Activated CD4-positive, alpha-beta T cell treated with anti-CD3 and anti-CD28 coated beads for 1 hour (primary cell): ENCODE measurements around the gene VSX2.
"Not testable (repeated sequence)": the region's sequence is repeated elsewhere in the genome, so short reads cannot be mapped to it uniquely, and the experiment has no call there.

ENCODE experiments used
- DNase-seq: peaks from one replicate; pipeline ENCODE4 v3.0.0-alpha.2; 2020

VSX2 gene

DNA sequence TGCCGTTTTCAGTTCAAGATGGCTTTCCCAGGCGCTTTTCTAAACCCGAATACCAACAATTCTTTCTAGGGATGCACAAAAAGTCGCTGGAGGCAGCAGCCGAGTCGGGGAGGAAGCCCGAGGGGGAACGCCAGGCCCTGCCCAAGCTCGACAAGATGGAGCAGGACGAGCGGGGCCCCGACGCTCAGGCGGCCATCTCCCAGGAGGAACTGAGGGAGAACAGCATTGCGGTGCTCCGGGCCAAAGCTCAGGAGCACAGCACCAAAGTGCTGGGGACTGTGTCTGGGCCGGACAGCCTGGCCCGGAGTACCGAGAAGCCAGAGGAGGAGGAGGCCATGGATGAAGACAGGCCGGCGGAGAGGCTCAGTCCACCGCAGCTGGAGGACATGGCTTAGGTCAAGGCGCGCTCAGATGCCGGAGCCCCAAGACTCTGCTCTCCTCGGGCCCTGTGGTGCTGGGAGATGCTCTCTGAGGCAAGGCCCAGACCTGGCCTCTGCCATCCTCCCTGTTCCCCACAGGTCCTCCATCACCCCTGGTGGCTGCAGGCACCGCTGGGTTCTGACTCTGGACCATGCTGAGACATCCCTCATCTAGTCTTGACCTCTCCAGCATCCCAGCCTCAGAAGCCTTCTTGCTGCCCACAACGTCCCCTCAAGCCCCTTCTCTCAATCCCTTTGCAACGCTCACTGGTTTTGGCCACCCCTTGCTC, 21.4 kb downstream of the VSX2 start:
- no peak for DNase-seq

DNA sequence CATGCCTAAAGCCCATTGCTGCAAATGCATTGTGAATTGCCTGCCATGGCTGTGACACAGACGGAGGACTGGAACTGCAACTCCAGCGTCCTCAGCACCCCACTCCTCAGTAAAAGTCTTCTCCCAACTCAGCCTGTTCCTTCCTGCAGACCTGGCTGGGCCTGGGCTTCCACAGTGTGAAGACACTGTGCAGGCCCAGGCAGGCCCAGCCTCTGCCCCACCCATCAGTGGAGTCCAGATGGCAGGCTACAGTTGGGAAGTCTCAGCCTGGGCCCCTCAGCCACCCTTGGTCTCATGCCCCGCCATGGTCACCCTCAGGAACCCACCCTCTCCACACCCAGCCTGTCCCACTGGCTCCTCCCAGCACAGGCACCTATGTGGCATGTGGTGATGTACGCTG, 22.0 kb downstream of the VSX2 start:
- no peak for DNase-seq

GRCh38 chr14:74262076-74262475, 22.8 kb downstream of the VSX2 start:
- no peak for DNase-seq

- no peak for DNase-seq
Observed at GRCh38 chr14:74263181-74263580, 23.9 kb downstream of the VSX2 start.

GRCh38 chr14:74263921-74264320, 24.7 kb downstream of the VSX2 start:
- no peak for DNase-seq

- DNase-seq = no peak
Observed at GRCh38 chr14:74265301-74265965, 26.2 kb downstream of the VSX2 start.

- DNase-seq = no peak
Observed at GRCh38 chr14:74267588-74267987, 28.3 kb downstream of the VSX2 start.

- not testable (repeated sequence) for DNase-seq
Observed at GRCh38 chr14:74270382-74271177, 31.3 kb downstream of the VSX2 start.

- no peak for DNase-seq
Observed at GRCh38 chr14:74271365-74271764, 32.1 kb downstream of the VSX2 start.

- no peak for DNase-seq
Observed at GRCh38 chr14:74275241-74275841, 36.1 kb downstream of the VSX2 start.

DNA sequence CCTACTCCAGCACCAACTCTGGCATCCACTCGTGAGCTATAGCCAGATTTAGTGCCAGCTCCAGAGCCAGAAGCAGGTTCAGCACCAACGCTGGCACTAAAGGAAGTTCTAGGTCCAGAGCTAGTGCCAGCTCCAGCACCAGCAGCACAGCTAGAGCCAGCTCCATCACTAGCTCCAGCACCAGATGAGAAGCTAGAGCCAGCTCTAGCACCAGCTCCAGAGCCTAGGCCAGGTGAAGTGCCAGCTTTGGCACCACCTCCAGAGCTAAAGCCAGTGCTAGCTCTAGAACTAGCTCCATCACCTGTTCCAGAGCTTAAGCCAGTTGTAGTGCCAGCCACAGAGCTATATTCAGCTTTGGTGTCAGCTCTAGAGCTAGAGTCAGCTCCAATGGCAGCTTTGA, 38.8 kb downstream of the VSX2 start:
- DNase-seq = no peak

- no peak for DNase-seq
Observed at GRCh38 chr14:74281069-74281468, 41.8 kb downstream of the VSX2 start.

DNA sequence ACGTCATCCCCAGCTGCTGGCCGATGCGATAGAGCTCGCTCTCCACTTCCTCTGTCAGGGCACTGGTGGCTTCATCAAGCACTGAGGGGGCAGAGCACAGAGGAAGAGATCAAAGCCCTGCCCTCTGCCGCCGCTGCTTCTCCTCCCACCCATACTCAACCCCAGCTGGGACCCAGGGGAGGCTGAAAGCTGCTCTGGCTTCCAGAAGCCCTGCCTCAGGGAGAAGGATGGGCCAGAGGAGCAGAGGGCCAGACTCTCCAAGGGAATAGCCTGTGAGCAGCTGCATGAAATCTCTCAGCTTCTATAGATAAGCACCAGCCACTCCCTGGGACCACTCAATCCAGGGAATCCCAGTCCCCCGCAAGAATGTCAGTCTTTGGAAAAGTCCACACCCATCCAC, 47.5 kb downstream of the VSX2 start:
- no peak for DNase-seq

DNA sequence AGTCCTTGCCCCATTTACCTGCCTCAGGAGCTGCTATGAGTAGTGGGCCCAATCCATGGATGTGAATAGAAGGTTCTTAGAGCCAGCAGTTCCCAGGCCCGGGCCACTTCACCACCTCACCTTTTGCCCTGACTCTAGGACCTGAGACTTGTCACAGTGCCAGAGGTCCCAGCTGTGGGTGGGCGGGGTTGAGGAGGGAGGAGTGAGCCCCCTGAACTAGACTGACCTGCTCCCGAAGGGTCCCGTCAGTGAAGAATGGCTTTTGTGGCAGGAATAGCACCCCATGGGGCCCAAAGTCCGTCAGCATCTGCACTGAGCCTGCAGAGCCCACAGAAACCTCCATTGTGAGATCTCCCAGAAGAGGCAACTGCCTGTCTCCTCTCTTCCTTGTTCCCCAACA, 50.6 kb downstream of the VSX2 start:
- DNase-seq = no peak

DNA sequence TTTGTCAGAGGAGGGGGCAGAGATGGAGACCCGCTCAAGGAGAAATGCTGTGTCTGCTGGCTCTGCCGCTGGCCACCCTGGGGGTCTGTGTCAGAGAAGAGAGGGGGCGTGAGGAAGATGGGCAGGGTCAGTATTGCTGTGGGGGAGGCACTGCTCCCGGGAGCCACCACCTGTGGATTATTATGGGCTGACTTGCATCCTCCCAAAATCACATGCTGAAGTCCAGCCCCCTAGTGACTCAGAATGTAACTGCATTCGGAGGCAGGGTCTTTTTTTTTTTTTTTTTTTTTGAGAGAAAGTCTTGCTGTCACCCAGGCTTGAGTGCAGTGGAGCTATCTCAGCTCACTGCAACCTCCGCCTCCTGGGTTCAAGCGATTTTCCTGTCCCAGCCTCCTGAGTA, 51.2 kb downstream of the VSX2 start:
- no peak for DNase-seq

- DNase-seq = no peak
Observed at GRCh38 chr14:74292061-74292460, 52.8 kb downstream of the VSX2 start.

GRCh38 chr14:74293606-74294005, 54.4 kb downstream of the VSX2 start:
- no peak for DNase-seq

- DNase-seq = no peak
Observed at GRCh38 chr14:74296037-74296467, 56.8 kb downstream of the VSX2 start.

GRCh38 chr14:74297986-74298385, 58.7 kb downstream of the VSX2 start:
- no peak for DNase-seq

- no peak for DNase-seq
Observed at GRCh38 chr14:74299061-74299545, 59.9 kb downstream of the VSX2 start.

DNA sequence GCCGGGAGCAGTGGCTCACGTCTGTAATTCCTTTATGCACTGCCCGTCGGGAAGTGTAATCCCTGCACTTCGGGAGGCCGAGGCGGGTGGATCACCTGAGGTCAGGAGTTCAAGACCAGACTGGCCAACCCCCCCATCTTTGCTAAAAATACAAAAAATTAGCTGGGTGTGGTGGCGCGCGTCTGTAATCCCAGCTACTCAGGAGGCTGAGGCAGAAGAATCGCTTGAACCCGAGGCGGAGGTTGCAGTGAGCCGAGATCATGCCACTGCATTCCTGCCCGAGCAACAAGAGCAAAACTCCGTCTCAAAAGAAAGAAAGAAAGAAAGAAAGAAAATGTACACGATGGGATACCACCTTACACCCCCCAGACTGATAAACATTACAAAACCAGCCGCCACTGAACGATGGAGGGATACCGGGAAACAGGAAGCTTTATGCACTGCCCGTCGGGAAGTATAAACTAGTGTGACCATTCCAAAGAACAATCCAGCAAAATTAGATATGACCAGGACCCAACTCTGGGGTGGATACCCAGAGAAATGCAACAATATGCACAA, 62.4 kb downstream of the VSX2 start:
- no peak for DNase-seq

GRCh38 chr14:74302152-74302628, 62.9 kb downstream of the VSX2 start:
- DNase-seq = no peak
